ES-I3 (cell line): ENCODE measurements around the gene CEMP1.
"Not testable (repeated sequence)": the region's sequence is repeated elsewhere in the genome, so short reads cannot be mapped to it uniquely, and the experiment has no call there.

Source experiments
- H3K36me3 ChIP-seq: 2 replicates; pipeline ENCODE4 v1.6.1; 2013; ENCODE audit warnings: mild to moderate bottlenecking, low read length, control low read depth, moderate library complexity; ENCODE audit not compliant: insufficient read depth
- H3K4me1 ChIP-seq: 2 replicates; pipeline ENCODE4 v1.6.1; 2013; ENCODE audit warnings: mild to moderate bottlenecking, control low read depth, low read length; ENCODE audit not compliant: insufficient read depth
- H3K9ac ChIP-seq: 2 replicates; pipeline ENCODE4 v1.6.1; 2013; ENCODE audit warnings: low read depth, mild to moderate bottlenecking, low read length, moderate library complexity
- H3K9me3 ChIP-seq: 2 replicates; pipeline ENCODE4 v1.6.1; 2013; ENCODE audit warnings: mild to moderate bottlenecking, low read length, moderate library complexity; ENCODE audit not compliant: control insufficient read depth, insufficient read depth

The CEMP1 gene, protein sequence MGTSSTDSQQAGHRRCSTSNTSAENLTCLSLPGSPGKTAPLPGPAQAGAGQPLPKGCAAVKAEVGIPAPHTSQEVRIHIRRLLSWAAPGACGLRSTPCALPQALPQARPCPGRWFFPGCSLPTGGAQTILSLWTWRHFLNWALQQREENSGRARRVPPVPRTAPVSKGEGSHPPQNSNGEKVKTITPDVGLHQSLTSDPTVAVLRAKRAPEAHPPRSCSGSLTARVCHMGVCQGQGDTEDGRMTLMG

DNA sequence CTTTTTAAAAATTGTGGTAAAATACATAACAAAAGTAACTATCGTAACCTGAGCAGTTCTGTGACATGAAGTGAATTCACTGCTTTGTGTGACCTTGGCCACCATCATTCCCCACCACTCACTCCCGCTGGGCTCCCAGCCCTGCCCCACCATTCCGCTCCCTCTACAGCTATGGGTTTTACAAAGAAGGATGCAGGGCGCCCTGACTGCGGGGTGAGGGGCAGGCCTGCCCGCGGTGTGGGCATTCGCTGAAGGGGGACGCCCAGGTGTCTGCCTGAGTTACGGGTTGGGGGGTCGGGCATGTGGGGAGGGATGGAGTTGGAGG is at the start of gene CEMP1:
CEMP1 (minus strand) TSS at position 38 of the 325 bp plus-strand sequence. CDS start 335 bp downstream, outside the sequence.
- H3K36me3 ChIP-seq, result no peaks in the 10 kb centered on the region
- peak within 1 kb of the TSS; percentile 96 for H3K9ac ChIP-seq
- H3K4me1 ChIP-seq, result 0 out of 2 replicates have a peak, but pooled peaks cover 5% of the 10 kb centered on the region
- H3K9me3 ChIP-seq, result no peaks in the 10 kb centered on the region

DNA sequence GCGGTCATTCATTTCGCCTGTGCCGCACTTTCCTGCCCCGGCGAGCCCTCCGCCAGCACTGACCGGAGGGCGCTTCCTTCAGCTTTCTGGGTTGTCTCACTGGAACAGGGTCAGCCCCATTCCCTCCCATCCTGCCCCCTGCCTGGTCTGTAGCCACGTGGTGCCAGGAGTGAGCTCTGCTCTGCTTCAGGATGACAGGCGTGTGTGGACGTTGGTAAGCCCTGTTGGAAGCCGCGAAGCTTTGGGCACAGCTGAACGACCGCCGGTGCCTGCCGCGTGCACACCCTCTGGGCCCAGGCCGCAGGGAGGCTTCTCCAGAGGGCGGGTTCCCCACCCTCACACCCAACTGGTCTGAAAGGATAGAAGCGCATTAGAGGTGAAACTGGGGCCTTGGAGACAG is 49.6 kb upstream of the CEMP1 start:
- not testable (repeated sequence) for H3K9ac ChIP-seq, H3K4me1 ChIP-seq, H3K36me3 ChIP-seq, H3K9me3 ChIP-seq

DNA sequence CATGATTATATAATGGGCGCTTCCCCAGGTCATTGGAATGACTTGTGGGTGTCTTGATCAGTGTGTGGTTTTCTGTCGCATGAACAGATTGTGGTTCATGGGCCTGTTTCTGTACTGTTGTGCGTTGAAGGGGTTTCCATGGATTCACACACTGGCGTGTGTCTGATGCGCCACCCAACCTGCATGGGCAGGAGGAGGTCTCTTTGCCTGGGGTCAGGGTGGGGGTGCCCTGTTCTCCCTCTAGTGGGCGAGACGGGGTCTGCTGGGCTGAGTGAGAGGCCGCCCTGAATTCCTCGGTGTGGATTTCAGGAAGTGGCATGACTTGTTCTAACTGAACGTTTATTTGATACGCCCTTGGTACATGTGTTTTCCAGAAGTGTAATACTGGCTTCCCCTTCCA is 48.9 kb upstream of the CEMP1 start:
- not testable (repeated sequence) for H3K9ac ChIP-seq, H3K36me3 ChIP-seq, H3K9me3 ChIP-seq, H3K4me1 ChIP-seq

DNA sequence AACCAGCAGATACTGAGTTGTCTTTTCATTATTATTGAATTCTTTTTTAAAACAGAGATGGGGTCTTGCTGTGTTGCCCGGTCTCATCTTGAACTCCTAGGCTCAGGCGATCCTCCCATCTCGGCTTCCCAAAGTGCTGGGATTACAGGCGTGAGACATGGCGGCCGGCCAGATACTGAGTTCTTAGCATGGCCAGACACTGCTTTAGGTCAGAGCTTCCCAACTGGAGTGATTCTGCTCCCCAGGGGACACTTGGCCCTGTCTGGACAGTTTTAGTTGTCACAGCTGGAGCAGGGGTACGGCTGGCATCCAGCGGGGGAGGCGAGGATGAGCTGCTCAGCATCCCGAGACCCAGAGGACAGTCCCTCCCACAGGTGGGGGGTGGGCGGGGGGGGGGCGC is 47.7 kb upstream of the CEMP1 start:
- not testable (repeated sequence) for H3K36me3 ChIP-seq, H3K4me1 ChIP-seq, H3K9me3 ChIP-seq, H3K9ac ChIP-seq

DNA sequence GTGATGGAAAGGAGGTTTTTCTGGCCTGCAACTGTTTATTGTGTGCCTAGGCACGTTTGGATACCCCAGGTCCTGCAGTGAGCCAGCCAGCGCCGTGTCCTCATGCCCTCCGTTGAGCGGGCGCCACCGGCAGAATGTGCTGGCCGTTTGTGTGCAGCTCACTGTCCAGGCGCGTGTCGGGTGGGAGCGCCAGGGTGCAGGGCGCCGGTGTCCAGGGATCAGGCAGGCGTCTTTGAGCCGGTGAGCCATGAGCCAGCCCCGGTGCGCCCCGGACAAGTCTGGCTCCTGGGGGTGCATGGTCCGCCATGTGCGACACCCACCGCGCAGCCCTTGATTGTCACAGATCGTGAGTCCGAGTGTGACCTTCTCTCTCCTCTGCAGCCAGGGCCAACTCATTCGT is 45.8 kb upstream of the CEMP1 start:
- not testable (repeated sequence) for H3K4me1 ChIP-seq, H3K9ac ChIP-seq, H3K36me3 ChIP-seq, H3K9me3 ChIP-seq

DNA sequence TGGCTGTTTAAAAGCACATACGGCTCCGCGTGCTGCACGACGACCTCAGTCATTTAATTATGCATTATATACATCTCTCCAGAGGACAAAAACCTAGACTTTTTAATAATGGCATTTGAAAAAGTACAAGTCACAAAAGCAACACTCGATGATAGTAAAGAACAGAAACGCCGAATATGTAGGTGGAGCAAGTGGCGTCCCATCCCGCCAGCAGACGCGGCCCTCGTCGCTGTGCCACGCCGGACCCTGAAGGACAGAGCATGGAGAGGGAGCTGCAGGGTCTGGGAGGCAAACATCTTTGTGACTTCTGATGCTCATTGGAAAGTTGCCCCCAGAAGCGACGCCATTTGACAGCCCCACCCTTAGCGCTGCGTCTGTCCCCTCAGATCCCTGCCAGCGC is 44.6 kb upstream of the CEMP1 start:
- H3K4me1 ChIP-seq, H3K9me3 ChIP-seq, H3K36me3 ChIP-seq, H3K9ac ChIP-seq: not testable (repeated sequence)

DNA sequence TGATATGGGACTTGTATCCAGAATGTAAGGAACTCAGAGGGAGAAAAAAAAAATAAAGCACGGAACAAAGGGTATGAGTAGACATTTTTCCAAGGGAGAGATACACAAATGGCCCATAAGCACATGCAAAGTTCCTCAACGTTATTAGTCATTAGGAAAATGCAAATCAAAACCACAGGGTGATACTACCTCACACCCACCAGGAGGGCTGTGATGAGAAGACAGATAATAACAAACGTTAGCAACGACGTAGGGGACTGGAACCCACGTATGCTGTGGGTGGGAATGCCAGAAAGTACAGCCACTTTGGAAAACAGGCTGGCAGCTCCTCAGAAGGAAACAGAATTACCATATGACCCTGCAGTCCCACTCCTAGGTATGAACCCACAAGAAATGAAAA is 41.5 kb upstream of the CEMP1 start:
- not testable (repeated sequence) for H3K36me3 ChIP-seq, H3K4me1 ChIP-seq, H3K9ac ChIP-seq, H3K9me3 ChIP-seq

DNA sequence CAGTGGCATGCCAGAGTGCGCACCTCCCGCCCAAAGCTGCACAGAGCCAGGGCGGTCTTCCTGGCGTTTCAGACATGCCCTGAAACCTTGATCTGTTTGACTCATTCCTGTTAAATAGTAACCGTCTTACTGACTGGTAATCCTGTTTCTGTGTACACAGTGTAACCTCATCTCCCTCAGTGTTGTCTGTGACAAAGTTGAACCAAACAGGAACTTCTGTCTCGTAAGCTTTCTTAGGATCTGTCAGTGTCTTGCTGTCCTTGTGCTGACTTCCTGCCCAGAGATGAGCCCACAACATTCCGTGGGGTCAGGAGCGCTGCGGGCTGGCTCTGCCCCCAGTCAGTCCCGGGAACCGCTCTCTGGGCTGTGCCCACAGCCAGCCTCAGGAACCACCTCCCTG is 37.4 kb upstream of the CEMP1 start:
- not testable (repeated sequence) for H3K9ac ChIP-seq, H3K4me1 ChIP-seq, H3K9me3 ChIP-seq, H3K36me3 ChIP-seq

DNA sequence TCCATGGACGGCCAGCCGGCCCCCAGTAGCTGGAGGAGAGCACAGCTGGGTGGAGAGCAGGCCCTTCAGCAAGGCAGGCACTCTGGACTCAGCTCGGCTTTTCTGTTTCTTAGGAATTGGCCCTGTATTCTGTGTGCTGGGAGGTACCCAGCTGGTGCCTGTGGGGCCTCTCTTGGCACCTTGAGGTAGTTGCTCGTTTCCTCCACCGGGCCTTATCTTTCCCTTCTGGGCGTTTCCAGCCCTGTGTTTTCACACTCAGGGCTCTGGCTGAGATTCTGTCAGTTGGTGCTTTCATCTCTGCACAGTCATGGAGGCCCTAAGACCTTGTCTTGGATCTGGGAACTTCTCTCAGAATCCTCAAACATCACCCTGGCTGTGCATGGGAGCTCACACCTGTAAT is 36.3 kb upstream of the CEMP1 start:
- H3K9ac ChIP-seq, H3K4me1 ChIP-seq, H3K9me3 ChIP-seq, H3K36me3 ChIP-seq: not testable (repeated sequence)

DNA sequence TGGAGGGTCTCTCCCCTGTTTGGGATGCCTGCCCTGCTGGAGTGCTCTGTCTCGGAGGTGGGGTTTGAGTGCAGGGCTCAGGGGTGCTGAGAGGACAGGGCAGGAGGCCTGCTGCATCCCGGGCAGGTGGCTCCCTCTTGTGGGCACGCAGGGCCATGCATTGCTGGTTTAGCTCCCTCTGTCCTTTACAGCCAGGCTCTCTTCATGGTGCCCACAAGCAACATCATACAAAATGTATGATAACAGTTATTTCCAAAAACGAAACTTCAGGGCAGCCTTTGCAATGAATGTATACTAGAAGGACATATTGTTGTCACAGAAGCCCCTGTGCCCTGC is 29.6 kb upstream of the CEMP1 start:
- H3K9ac ChIP-seq, H3K4me1 ChIP-seq: not testable (repeated sequence)

DNA sequence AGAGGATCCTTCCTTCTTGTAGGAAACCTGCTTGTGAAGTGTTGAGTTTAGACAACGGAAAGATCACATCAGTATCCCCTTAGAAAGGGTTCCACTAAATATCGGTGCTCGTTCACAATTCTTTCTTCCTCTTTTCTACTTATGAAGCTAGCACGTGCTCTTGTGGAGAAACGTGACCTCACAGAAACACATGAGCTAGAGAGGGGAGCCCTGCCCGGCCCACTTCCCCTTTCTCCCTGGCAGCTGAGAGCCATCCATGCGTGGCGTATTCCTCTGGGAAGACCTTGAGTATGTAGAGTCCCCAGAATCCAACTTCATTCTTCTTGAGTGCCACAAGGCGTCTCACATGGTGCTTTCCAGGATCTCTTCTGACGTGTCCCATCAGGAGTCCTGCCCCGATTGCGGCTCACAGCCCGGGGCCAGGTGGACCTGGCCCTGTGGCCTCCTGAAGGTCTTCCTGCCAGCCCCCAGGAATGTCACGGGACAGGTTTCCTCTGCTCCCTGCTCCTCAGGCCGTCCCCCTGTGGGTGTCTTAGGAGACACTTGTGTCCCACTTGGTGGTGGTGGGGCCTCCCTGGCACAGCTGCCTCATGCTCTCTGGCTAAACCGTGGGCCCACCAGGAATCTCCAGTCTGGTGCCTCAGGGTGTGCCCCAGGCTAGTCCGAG is 29.1 kb upstream of the CEMP1 start:
- not testable (repeated sequence) for H3K4me1 ChIP-seq, H3K9ac ChIP-seq, H3K9me3 ChIP-seq, H3K36me3 ChIP-seq

More for the DNA sequence above, 29.6 kb upstream of the CEMP1 start:
- H3K9me3 ChIP-seq, H3K36me3 ChIP-seq: not testable (repeated sequence)

DNA sequence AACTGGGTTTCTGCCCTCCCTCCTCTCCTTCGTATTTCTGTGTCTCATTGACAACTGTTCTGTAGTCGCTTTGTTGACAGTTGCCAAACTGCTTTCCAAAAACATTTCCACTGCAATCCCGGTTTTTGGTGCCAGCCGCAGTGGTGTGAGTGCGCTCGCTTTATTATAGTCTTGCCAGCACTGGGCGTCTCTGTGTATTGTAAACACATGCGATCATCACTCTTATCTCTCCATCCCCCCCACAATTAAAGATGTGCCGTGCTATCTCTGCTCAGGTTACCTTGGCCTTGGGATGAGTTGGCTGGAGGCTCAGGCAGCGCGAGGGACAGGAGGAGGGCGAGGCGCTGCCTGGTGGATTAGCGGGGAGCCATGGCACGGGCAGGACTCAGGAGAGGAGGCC is 25.9 kb upstream of the CEMP1 start:
- not testable (repeated sequence) for H3K9ac ChIP-seq, H3K9me3 ChIP-seq, H3K36me3 ChIP-seq, H3K4me1 ChIP-seq

DNA sequence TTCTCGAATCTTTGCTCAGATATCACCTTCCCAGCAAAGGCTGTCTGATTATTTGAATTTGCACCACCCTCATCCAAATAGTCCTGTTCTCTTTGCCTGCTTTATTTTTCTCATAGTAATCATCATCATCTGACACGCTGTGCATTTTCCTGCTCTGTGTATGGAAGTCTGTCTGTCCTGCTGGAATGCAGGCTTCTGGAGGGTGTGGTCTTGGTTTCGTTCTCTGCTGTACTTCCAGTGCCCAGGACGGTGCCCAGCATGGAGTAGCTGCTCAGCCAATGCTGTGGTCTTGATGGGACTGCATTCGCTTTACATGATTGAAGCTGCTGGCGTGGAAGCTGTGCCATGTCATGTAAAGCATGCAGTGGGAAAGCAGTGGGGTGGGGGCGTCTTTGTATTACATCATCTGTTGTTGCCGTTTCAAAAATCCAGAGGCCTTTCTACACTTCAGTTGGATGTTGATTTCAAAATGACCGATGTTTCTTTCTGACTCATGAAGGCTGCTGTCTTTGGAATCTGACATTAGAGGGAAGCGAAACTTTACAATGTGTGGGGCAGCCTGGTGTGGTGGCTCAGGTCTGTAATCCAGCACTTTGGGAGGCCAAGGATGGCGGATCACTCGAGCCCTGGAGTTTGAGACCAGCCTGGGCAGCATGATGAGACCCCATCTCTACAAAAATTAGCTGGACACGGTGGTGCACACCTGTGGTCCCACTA is 23.7 kb upstream of the CEMP1 start:
- H3K4me1 ChIP-seq, H3K9me3 ChIP-seq, H3K36me3 ChIP-seq, H3K9ac ChIP-seq: not testable (repeated sequence)

DNA sequence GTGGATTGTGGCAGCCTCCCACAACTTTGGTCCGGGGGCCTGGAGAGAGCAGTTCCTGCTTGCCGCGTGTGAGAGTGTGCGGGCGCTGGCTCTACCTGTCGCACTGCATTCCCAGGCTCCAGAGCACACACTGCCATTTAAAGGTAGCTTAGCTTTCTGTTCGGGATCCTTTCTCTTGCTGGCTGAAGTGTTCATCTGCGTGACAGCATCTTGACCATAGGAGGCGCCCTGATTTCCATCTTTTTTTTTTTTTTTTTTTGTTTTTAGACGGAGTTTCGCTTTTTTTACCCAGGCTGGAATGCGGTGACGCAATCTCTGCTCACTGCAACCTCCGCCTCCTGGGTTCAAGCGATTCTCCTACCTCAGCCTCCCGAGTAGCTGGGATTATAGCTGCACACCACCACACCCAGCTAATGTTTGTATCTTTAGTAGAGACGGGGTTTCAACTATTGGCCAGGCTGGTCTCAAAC is 20.2 kb upstream of the CEMP1 start:
- not testable (repeated sequence) for H3K4me1 ChIP-seq, H3K9me3 ChIP-seq, H3K9ac ChIP-seq, H3K36me3 ChIP-seq

DNA sequence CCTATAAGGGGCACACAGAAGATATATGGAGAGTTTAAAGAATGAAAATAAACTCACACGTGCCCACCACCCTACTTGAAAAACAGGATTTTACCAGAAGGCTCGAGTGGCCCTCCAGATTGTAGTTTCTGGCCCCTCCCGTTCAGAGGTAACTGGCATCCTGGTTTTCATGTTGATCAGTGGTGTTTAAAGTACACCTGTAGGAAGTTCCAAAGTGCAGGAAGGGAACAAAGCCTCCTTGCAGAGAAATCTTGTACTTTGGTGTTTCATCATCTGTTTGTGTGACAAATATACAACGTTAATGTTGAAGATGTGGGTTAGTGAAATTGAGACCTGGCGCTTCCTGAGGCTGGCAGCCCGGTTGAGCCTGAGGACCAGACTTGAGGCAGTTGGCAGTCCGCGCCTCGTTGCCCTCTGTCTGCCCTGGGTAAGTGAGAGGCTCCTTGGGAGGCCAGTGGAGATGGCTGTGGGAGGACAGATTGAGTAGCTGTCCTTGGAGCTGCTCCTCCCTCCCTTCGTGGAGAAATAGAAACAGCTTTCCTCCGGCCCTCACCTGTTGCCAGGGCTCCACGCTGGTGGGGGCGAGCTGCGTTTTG is 19.2 kb upstream of the CEMP1 start:
- H3K9me3 ChIP-seq, H3K36me3 ChIP-seq, H3K9ac ChIP-seq, H3K4me1 ChIP-seq: not testable (repeated sequence)
